GM23248 (cell line): ENCODE data around the gene MYLK3. TPM values are rescaled to one million over a fixed set of nuclear protein-coding genes. Genes with fewer than 3 reads are reported as not detected.

Experiments
- DNase-seq: peaks from one replicate; pipeline ENCODE4 v3.0.0-alpha.2; 2015
- H2AFZ ChIP-seq: fragments of 200-600 bp; sonication (generic); 2 replicates; pipeline ENCODE4 v1.6.1; 2016; ENCODE audit warnings: antibody characterized with exemption
- H3F3A ChIP-seq: fragments of 200-600 bp; sonication (generic); 2 replicates; pipeline ENCODE4 v1.6.1; 2016; ENCODE audit warnings: mild to moderate bottlenecking, antibody characterized with exemption, mixed run types; ENCODE audit not compliant: insufficient read depth
- H3K27ac ChIP-seq: fragments of 200-600 bp; sonication (generic); 2 replicates; pipeline ENCODE4 v1.5.1; 2016; ENCODE audit warnings: mild to moderate bottlenecking
- H3K27me3 ChIP-seq: fragments of 200-600 bp; sonication (generic); replicated peaks from 2 replicates; pipeline ENCODE4 v1.6.1; 2016; ENCODE audit warnings: mild to moderate bottlenecking; ENCODE audit not compliant: insufficient read depth
- H3K36me3 ChIP-seq: fragments of 200-600 bp; sonication (generic); 2 replicates; pipeline ENCODE4 v1.6.1; 2016; ENCODE audit warnings: low read depth, mild to moderate bottlenecking
- H3K4me1 ChIP-seq: fragments of 200-600 bp; sonication (generic); 2 replicates; pipeline ENCODE4 v1.6.1; 2016; ENCODE audit warnings: mild to moderate bottlenecking; ENCODE audit not compliant: insufficient read depth
- H3K4me2 ChIP-seq: fragments of 200-600 bp; sonication (generic); one replicate; pipeline ENCODE4 v1.6.1; 2016; ENCODE audit warnings: mild to moderate bottlenecking; ENCODE audit not compliant: unreplicated experiment
- H3K4me3 ChIP-seq: fragments of 200-600 bp; sonication (generic); 2 replicates; pipeline ENCODE4 v1.5.1; 2016; ENCODE audit warnings: mild to moderate bottlenecking
- H3K79me2 ChIP-seq: fragments of 200-600 bp; sonication (generic); 2 replicates; pipeline ENCODE4 v1.6.1; 2016; ENCODE audit warnings: mild to moderate bottlenecking; ENCODE audit not compliant: insufficient read depth
- H3K9ac ChIP-seq: fragments of 200-600 bp; sonication (generic); 2 replicates; pipeline ENCODE4 v1.6.1; 2016; ENCODE audit warnings: mild to moderate bottlenecking
- H3K9me2 ChIP-seq: fragments of 200-600 bp; sonication (generic); 2 replicates; pipeline ENCODE4 v1.6.1; 2016; ENCODE audit warnings: mixed run types, mild to moderate bottlenecking, moderate library complexity; ENCODE audit not compliant: insufficient read depth
- H3K9me3 ChIP-seq: fragments of 200-600 bp; sonication (generic); one replicate; pipeline ENCODE4 v1.6.1; 2017; ENCODE audit warnings: low read depth
- H4K20me1 ChIP-seq: fragments of 200-600 bp; sonication (generic); 2 replicates; pipeline ENCODE4 v1.6.0; 2016; ENCODE audit not compliant: insufficient read depth
- EZH2 ChIP-seq: fragments of 200-600 bp; sonication (generic); IDR thresholded peaks from 2 replicates; pipeline ENCODE4 v1.6.1; 2018; ENCODE audit warnings: antibody characterized with exemption, mild to moderate bottlenecking; ENCODE audit not compliant: insufficient read depth, poor library complexity, severe bottlenecking
- EZH2phosphoT487 ChIP-seq: fragments of 200-600 bp; sonication (generic); IDR thresholded peaks from 2 replicates; pipeline ENCODE4 v1.6.1; 2018; ENCODE audit warnings: antibody characterized with exemption, moderate library complexity, mild to moderate bottlenecking, low read depth; ENCODE audit not compliant: insufficient read depth
- WGBS, 2 experiments: methylation state at CpG; one replicate each; pipeline ENCODE4 v1.1.6; 2015 to 2017; ENCODE audit warnings: low lambda C conversion rate in 2 of 2, low coverage in 1 of 2; ENCODE audit errors: missing lambda C conversion rate in 2 of 2; 5-methylcytosine and 5-hydroxymethylcytosine counted together
- in situ Hi-C: fragments of 300-500 bp; cut with MboI; formaldehyde crosslinking; loops from 2 replicates; pipeline ENCODE4 v1.15.0; 2020
- polyA plus RNA-seq: library from polyadenylated mRNA; unstranded; fragments of >200 nt; fragmentation: Nextera tagmentation; extraction: Ambion mirVana; gene quantifications from 2 replicates; pipeline ENCODE4 v1.2.1, GENCODE V29; 2016
- total RNA-seq: library from RNA; depleted of rRNA; stranded (reverse); fragments of >200 nt; shearing (Covaris generic); gene quantifications from 2 replicates; pipeline ENCODE4 v1.2.3, GENCODE V29; 2014

Gene MYLK3
- total and polyA plus RNA-seq, 2 experiments from 2014 or later: not detected

DNA sequence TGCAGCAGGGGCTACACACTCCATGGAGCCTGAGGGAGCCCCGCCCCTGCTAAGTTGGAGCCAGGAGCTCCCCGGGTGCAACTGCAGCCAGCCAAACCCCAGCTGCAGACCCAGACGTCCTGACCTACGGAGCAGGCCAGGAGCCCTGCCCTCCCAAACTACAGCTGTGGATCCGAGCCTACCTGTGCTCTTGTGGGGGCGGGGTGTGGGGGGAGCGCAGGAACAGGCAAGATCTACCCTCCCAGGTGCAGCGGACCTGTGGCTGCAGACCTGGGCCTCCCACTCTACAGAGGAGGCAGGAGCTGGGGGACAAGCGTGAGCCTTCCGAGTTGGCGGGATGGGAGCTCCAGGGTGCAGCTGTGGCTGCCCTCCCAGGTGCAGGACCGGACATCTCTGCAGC lies 29.7 kb upstream of the MYLK3 start:
- no peak for DNase-seq
- no peaks in the 10 kb centered on the region for H3K4me1 ChIP-seq
- no peaks in the 10 kb centered on the region for H3F3A ChIP-seq
- H3K27me3 ChIP-seq: no peaks in the 10 kb centered on the region
- no peaks in the 10 kb centered on the region for H3K9me2 ChIP-seq
- in situ Hi-C loops: no loop called here
- no peaks in the 10 kb centered on the region for H3K79me2 ChIP-seq
- H3K36me3 ChIP-seq: no peaks in the 10 kb centered on the region
- H3K9me3 ChIP-seq: no peaks in the 10 kb centered on the region
- TF ChIP-seq EZH2: no peak
- TF ChIP-seq EZH2phosphoT487: no peak
- H2AFZ ChIP-seq: no peak overlapping the region
- H3K4me3 ChIP-seq: no peak overlapping the region
- WGBS, 2 experiments: 55 to 68% methylated on average over 12 of the region's 12 CpGs
- H4K20me1 ChIP-seq: no peaks in the 10 kb centered on the region
- H3K27ac ChIP-seq: no peak overlapping the region
- no peak overlapping the region for H3K4me2 ChIP-seq
- no peak overlapping the region for H3K9ac ChIP-seq

GRCh38 chr16:46775214-46775613 lies 27.1 kb upstream of the MYLK3 start:
- H3K36me3 ChIP-seq: no peaks in the 10 kb centered on the region
- no peaks in the 10 kb centered on the region for H3K4me1 ChIP-seq
- no peak overlapping the region for H3K9ac ChIP-seq
- WGBS, 2 experiments: 49 to 72% methylated on average over 4 of the region's 4 CpGs
- TF ChIP-seq EZH2phosphoT487: no peak
- TF ChIP-seq EZH2: no peak
- H3K9me3 ChIP-seq: no peaks in the 10 kb centered on the region
- DNase-seq: no peak
- no peaks in the 10 kb centered on the region for H3K27me3 ChIP-seq
- H3K27ac ChIP-seq: no peak overlapping the region
- no peaks in the 10 kb centered on the region for H3F3A ChIP-seq
- H4K20me1 ChIP-seq: no peaks in the 10 kb centered on the region
- H3K4me3 ChIP-seq: no peak overlapping the region
- no peak overlapping the region for H2AFZ ChIP-seq
- no peak overlapping the region for H3K4me2 ChIP-seq
- H3K9me2 ChIP-seq: no peaks in the 10 kb centered on the region
- no peaks in the 10 kb centered on the region for H3K79me2 ChIP-seq
- in situ Hi-C loops: no loop called here

DNA sequence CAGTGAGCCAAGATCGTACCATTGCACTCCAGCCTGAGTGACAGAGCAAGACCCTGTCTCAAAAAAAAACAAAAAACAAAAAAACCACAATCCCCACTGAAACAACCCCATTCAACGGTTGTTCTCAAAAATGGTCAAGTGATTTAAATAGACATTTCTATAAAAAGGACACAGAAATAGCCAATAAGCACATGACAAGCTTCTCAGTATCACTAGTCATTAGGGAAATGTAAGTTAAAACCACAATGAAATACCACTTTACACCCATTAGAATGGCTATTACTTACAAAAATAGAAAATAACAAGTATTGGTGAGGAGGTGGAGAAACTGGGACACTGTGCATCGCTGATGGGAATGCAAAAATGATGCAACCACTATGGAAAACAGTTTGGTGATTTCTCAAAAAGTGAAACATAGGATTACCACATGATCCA lies 26.6 kb upstream of the MYLK3 start:
- Histone ChIP-seq H4K20me1 (no peaks in the 10 kb centered on the region), H3K4me3 (no peak overlapping the region), H3K79me2 (no peaks in the 10 kb centered on the region), H2AFZ (no peak overlapping the region), H3K9me2 (no peaks in the 10 kb centered on the region), H3K9me3 (no peaks in the 10 kb centered on the region), H3K36me3 (no peaks in the 10 kb centered on the region), H3K9ac (no peak overlapping the region), H3K4me2 (no peak overlapping the region), H3K27me3 (no peaks in the 10 kb centered on the region), H3K27ac (no peak overlapping the region), H3K4me1 (no peaks in the 10 kb centered on the region), H3F3A (no peaks in the 10 kb centered on the region)
- no peak for DNase-seq
- in situ Hi-C loops: no loop called here
- 38 to 41% methylated on average over 3 of the region's 3 CpGs for WGBS, 2 experiments
- TF ChIP-seq EZH2phosphoT487 (no peak), EZH2 (no peak)

GRCh38 chr16:46772463-46772862 lies 24.3 kb upstream of the MYLK3 start:
- Histone ChIP-seq H3K9me3 (no peaks in the 10 kb centered on the region), H3K27ac (no peak overlapping the region), H3K27me3 (0 out of 2 replicates have a peak, but pooled peaks cover 5% of the 10 kb centered on the region), H2AFZ (no peak overlapping the region), H3K36me3 (no peaks in the 10 kb centered on the region), H3F3A (no peaks in the 10 kb centered on the region), H3K9me2 (no peaks in the 10 kb centered on the region), H3K4me2 (no peak overlapping the region), H3K9ac (no peak overlapping the region), H3K4me1 (no peaks in the 10 kb centered on the region), H3K79me2 (no peaks in the 10 kb centered on the region), H3K4me3 (no peak overlapping the region), H4K20me1 (no peaks in the 10 kb centered on the region)
- no peak for DNase-seq
- WGBS, 2 experiments: 67 to 68% methylated on average over 4 of the region's 4 CpGs
- in situ Hi-C loops: no loop called here
- TF ChIP-seq EZH2phosphoT487 (no peak), EZH2 (no peak)

DNA sequence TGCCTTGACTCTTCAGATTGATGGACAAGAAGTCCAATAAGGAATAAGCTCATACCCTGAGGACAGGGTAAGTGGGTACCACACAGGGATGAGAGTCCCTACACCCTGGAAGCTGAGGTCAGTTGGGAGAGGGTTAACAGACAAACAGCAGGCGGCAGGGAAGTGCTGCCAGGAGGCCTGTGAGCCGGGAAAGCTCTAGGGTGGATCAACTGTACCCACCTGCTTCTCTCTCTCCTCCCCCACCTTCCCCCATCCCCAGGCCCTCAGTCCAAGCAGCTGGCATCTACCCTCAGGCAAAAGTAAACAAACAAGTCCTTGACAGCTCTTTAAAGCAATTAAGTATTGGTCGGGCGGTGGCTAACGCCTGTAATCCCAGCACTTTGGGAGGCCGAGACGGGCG lies 20.7 kb upstream of the MYLK3 start:
- Histone ChIP-seq H3K4me2 (no peak overlapping the region), H3F3A (no peaks in the 10 kb centered on the region), H3K36me3 (no peaks in the 10 kb centered on the region), H3K9me3 (no peaks in the 10 kb centered on the region), H4K20me1 (no peaks in the 10 kb centered on the region), H3K4me3 (no peak overlapping the region), H3K9ac (no peak overlapping the region), H2AFZ (no peak overlapping the region), H3K27ac (no peak overlapping the region), H3K4me1 (no peaks in the 10 kb centered on the region), H3K79me2 (no peaks in the 10 kb centered on the region), H3K27me3 (0 out of 2 replicates have a peak, but pooled peaks cover 9% of the 10 kb centered on the region), H3K9me2 (no peaks in the 10 kb centered on the region)
- in situ Hi-C loops: no loop called here
- no peak for DNase-seq
- 65 to 74% methylated on average over 6 to 8 of the region's 8 CpGs for WGBS, 2 experiments
- TF ChIP-seq EZH2phosphoT487 (no peak), EZH2 (no peak)
